SK-N-SH (cell line): ENCODE results near the gene FAM83F. TPM values are rescaled to one million over a fixed set of nuclear protein-coding genes. Genes with fewer than 3 reads are reported as not detected.

ENCODE experiments used
- CTCF ChIA-PET: fragments of 300-600, 350-600 bp; formaldehyde crosslinking; extraction: SDS; loops from one replicate; lab custom pipeline; 2021; lab: Yijun Ruan, JAX
- POLR2A ChIA-PET: fragments of 350-600 bp; sonication (Branson Sonifier 250); formaldehyde crosslinking; extraction: SDS; loops from one replicate; lab custom pipeline; 2020; ENCODE audit warnings: antibody characterized with exemption, inconsistent platforms; lab: Yijun Ruan, JAX
- DNase-seq: peaks from one replicate; pipeline ENCODE4 v3.0.0; 2012
- H2AFZ ChIP-seq: fragments of 200-600 bp; sonication (generic); 2 replicates; pipeline ENCODE4 v1.8.1; 2016; ENCODE audit warnings: antibody characterized with exemption, mild to moderate bottlenecking, low read depth
- H3F3A ChIP-seq: fragments of 200-600 bp; sonication (generic); replicated peaks from 2 replicates; pipeline ENCODE3; 2016; ENCODE audit warnings: antibody characterized with exemption, mild to moderate bottlenecking; ENCODE audit not compliant: insufficient read depth
- H3K27ac ChIP-seq, 2 experiments: fragments of 200-500 bp in 1 of 2; fragments of 200-600 bp in 1 of 2; sonication (Bioruptor generic) in 1 of 2; sonication (generic), shearing (Covaris generic) in 1 of 2; 2 replicates each; pipeline versions ENCODE4 v1.5.1 to v1.6.1; 2014 to 2016; ENCODE audit warnings: low read depth in 2 of 2, inconsistent platforms in 1 of 2, low read length in 1 of 2, mild to moderate bottlenecking in 1 of 2, mixed read lengths in 1 of 2
- H3K27me3 ChIP-seq: fragments of 200-600 bp; sonication (generic), shearing (Covaris generic); 2 replicates; pipeline ENCODE4 v1.6.1; 2016; ENCODE audit warnings: mixed run types; ENCODE audit not compliant: insufficient read depth
- H3K36me3 ChIP-seq, 2 experiments: fragments of 200-500 bp in 1 of 2; fragments of 200-600 bp in 1 of 2; sonication (Bioruptor generic) in 1 of 2; sonication (generic) in 1 of 2; replicated peaks in 1 of 2; 2 replicates each; pipeline versions ENCODE3 to v1.5.1; 2014 to 2016; ENCODE audit warnings: low read length in 1 of 2, mild to moderate bottlenecking in 1 of 2; ENCODE audit not compliant: insufficient read depth in 2 of 2, control insufficient read depth in 1 of 2
- H3K4me1 ChIP-seq, 2 experiments: fragments of 200-500 bp in 1 of 2; fragments of 200-600 bp in 1 of 2; sonication (Bioruptor generic) in 1 of 2; sonication (generic), shearing (Covaris generic) in 1 of 2; 2 replicates each; pipeline versions ENCODE4 v1.5.1 to v1.6.1; 2014 to 2016; ENCODE audit warnings: low read depth in 1 of 2, low read length in 1 of 2, mixed run types in 1 of 2; ENCODE audit not compliant: insufficient read depth in 2 of 2, control insufficient read depth in 1 of 2
- H3K4me2 ChIP-seq: fragments of 200-600 bp; sonication (generic), shearing (Covaris generic); 2 replicates; pipeline ENCODE4 v1.6.1; 2017; ENCODE audit warnings: mixed run types
- H3K4me3 ChIP-seq, 2 experiments: fragments of 200-500 bp in 1 of 2; fragments of 200-600 bp in 1 of 2; sonication (Bioruptor generic) in 1 of 2; sonication (generic), shearing (Covaris generic) in 1 of 2; 2 replicates each; pipeline versions ENCODE4 v1.5.1 to v1.8.1; 2014 to 2016; ENCODE audit warnings: low read depth in 2 of 2, inconsistent platforms in 1 of 2, low read length in 1 of 2, mild to moderate bottlenecking in 1 of 2, mixed read lengths in 1 of 2, moderate library complexity in 1 of 2
- H3K79me2 ChIP-seq: fragments of 200-600 bp; sonication (generic); 2 replicates; pipeline ENCODE4 v1.8.1; 2017; ENCODE audit warnings: mild to moderate bottlenecking; ENCODE audit not compliant: insufficient read depth
- H3K9ac ChIP-seq: fragments of 200-600 bp; sonication (generic); 2 replicates; pipeline ENCODE4 v1.6.1; 2017; ENCODE audit warnings: mixed run types
- H3K9me2 ChIP-seq: fragments of 200-600 bp; sonication (generic); 2 replicates; pipeline ENCODE4 v1.6.1; 2017; ENCODE audit warnings: mixed run types
- H3K9me3 ChIP-seq: fragments of 200-600 bp; sonication (generic); 2 replicates; pipeline ENCODE4 v1.6.1; 2017; ENCODE audit warnings: mixed run types, mild to moderate bottlenecking, moderate library complexity
- H4K20me1 ChIP-seq: fragments of 200-600 bp; sonication (generic); 2 replicates; pipeline ENCODE4 v1.6.1; 2017; ENCODE audit warnings: mild to moderate bottlenecking, mixed run types; ENCODE audit not compliant: insufficient read depth
- CHD2 ChIP-seq: fragments of 150-350 bp; IDR thresholded peaks from 2 replicates; pipeline ENCODE4 v1.6.1; 2018; ENCODE audit warnings: low read length; ENCODE audit not compliant: partially characterized antibody
- FOXM1 ChIP-seq: IDR thresholded peaks from 2 replicates; pipeline ENCODE4 v1.4.0; 2012; ENCODE audit warnings: low read depth, mild to moderate bottlenecking
- GATA2 ChIP-seq: sonication (generic); formaldehyde crosslinking; IDR thresholded peaks from 2 replicates; pipeline ENCODE4 v1.5.0; 2020; ENCODE audit warnings: mild to moderate bottlenecking, missing genetic modification reagents
- JUND ChIP-seq: IDR thresholded peaks from 2 replicates; pipeline ENCODE4 v1.4.0; 2012
- MEF2A ChIP-seq: IDR thresholded peaks from 2 replicates; pipeline ENCODE4 v1.4.0; 2012; ENCODE audit warnings: low read depth, borderline replicate concordance
- NFIC ChIP-seq: IDR thresholded peaks from 2 replicates; pipeline ENCODE4 v1.4.0; 2012; ENCODE audit warnings: borderline replicate concordance
- NRF1 ChIP-seq: IDR thresholded peaks from 2 replicates; pipeline ENCODE4 v1.6.1; 2012; ENCODE audit warnings: low read depth, mild to moderate bottlenecking, low read length
- RXRA ChIP-seq: IDR thresholded peaks from 2 replicates; pipeline ENCODE4 v1.4.0; 2012; ENCODE audit warnings: low read depth, mild to moderate bottlenecking, borderline replicate concordance
- SMC3 ChIP-seq: IDR thresholded peaks from 2 replicates; pipeline ENCODE4 v1.6.1; 2012; ENCODE audit warnings: low read depth, low read length, improper control_type of control experiment
- TAF1 ChIP-seq: IDR thresholded peaks from 2 replicates; pipeline ENCODE4 v1.6.1; 2012; ENCODE audit warnings: low read depth, mild to moderate bottlenecking, low read length, moderate library complexity, borderline replicate concordance
- TCF12 ChIP-seq: IDR thresholded peaks from 2 replicates; pipeline ENCODE4 v1.4.0; 2012
- TEAD4 ChIP-seq: IDR thresholded peaks from 2 replicates; pipeline ENCODE4 v1.4.0; 2012; ENCODE audit warnings: mild to moderate bottlenecking, borderline replicate concordance; ENCODE audit not compliant: insufficient read depth
- YY1 ChIP-seq: IDR thresholded peaks from 2 replicates; pipeline ENCODE4 v1.4.0; 2012; ENCODE audit warnings: low read depth, mild to moderate bottlenecking
- WGBS: methylation state at CpG from one replicate; pipeline ENCODE4 v1.1.6; 2017; ENCODE audit warnings: low lambda C conversion rate; 5-methylcytosine and 5-hydroxymethylcytosine counted together
- polyA plus RNA-seq, 3 experiments: library from polyadenylated mRNA; depleted of rRNA; stranded (reverse); fragments of >200 nt; gene quantifications; 2 replicates each; pipeline ENCODE4 v1.2.3, GENCODE V29; 2012
- TF ChIP-seq, protein P1 (sequence below): IDR thresholded peaks from 2 replicates; pipeline ENCODE4 v1.4.0; 2012; ENCODE audit warnings: low read depth, borderline replicate concordance
- TF ChIP-seq, protein P2 (sequence below): fragments of 150-350 bp; IDR thresholded peaks from 2 replicates; pipeline ENCODE4 v1.6.1; 2016; ENCODE audit warnings: mild to moderate bottlenecking, low read depth, low read length
- TF ChIP-seq, protein P3 (sequence below): IDR thresholded peaks from 2 replicates; pipeline ENCODE4 v1.4.0; 2012; ENCODE audit warnings: low read depth, borderline replicate concordance
- TF ChIP-seq, protein P4 (sequence below): fragments of 150-350 bp; IDR thresholded peaks from 2 replicates; pipeline ENCODE4 v1.6.1; 2017; ENCODE audit warnings: antibody characterized with exemption, low read length, low read depth, borderline replicate concordance

The FAM83F gene
- polyA plus RNA-seq, 1 of the 3 experiments (the other 2 are of a cell fraction) = not detected

DNA sequence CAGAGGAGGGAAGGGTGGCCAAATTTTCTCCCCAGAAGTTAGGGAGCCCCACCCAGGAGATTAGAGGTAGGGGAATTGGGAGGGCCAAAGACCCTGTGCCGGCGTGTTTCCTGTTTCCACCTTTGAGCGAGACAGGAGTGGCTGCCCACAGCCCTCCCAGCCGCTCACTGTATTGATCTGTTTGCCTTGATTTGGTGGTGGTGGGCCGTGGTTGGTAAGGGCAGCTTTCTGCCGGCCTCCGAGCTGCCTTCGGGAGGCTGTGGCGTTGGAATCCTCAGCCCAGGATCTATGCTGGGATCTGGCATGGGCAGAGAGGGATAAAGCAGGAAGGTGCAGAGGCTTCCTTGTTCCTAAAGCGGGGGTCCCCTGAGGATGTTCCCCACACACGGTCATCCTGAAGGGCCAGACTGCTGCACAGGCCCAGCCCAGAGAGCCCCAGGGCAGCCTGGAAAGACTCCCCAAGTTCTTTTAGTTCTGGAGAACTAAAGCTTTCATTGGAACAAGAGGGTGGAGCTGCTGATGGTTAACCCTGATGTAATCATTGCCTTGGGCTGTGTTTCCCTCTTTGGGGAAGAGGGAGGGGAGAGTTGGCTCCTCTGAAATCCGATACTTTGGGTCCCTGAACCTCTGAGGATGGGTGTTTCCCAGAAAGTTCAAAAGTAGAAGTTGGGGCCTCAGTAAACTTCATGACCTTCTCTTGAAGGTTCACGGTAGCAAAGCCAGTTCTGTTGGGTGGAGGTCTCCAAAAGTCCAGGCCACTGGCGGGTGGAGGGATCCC is 7.2 kb downstream of the FAM83F start:
- H2AFZ ChIP-seq = no peak overlapping the region
- no peaks in the 10 kb centered on the region for H4K20me1 ChIP-seq
- no peaks in the 10 kb centered on the region for H3K36me3 ChIP-seq
- no peak overlapping the region for H3K4me2 ChIP-seq
- H3K4me3 ChIP-seq = no peak overlapping the region
- H3F3A ChIP-seq = no peaks in the 10 kb centered on the region
- H3K9me3 ChIP-seq = no peaks in the 10 kb centered on the region
- no peaks in the 10 kb centered on the region for H3K79me2 ChIP-seq
- no peaks in the 10 kb centered on the region for H3K27me3 ChIP-seq
- CTCF ChIA-PET = interaction anchor here (1.7 kb wide), 1 partner anchor 23 kb away, joined by 6 read pairs; no protein-coding TSS in a partner anchor
- H3K27ac ChIP-seq = no peak overlapping the region
- POLR2A ChIA-PET = no interaction called here
- 72% methylated on average over 5 of the region's 14 CpGs for WGBS
- TF ChIP-seq JUND (no peak), TAF1 (no peak), TEAD4 (no peak), FOXM1 (no peak), NRF1 (no peak), YY1 (no peak), MEF2A (no peak), SMC3 (no peak)
- TF ChIP-seq, protein P1, sequence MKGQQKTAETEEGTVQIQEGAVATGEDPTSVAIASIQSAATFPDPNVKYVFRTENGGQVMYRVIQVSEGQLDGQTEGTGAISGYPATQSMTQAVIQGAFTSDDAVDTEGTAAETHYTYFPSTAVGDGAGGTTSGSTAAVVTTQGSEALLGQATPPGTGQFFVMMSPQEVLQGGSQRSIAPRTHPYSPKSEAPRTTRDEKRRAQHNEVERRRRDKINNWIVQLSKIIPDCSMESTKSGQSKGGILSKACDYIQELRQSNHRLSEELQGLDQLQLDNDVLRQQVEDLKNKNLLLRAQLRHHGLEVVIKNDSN = no peak
- TF ChIP-seq, protein P2, sequence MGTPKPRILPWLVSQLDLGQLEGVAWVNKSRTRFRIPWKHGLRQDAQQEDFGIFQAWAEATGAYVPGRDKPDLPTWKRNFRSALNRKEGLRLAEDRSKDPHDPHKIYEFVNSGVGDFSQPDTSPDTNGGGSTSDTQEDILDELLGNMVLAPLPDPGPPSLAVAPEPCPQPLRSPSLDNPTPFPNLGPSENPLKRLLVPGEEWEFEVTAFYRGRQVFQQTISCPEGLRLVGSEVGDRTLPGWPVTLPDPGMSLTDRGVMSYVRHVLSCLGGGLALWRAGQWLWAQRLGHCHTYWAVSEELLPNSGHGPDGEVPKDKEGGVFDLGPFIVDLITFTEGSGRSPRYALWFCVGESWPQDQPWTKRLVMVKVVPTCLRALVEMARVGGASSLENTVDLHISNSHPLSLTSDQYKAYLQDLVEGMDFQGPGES = no peak
- TF ChIP-seq, protein P3, sequence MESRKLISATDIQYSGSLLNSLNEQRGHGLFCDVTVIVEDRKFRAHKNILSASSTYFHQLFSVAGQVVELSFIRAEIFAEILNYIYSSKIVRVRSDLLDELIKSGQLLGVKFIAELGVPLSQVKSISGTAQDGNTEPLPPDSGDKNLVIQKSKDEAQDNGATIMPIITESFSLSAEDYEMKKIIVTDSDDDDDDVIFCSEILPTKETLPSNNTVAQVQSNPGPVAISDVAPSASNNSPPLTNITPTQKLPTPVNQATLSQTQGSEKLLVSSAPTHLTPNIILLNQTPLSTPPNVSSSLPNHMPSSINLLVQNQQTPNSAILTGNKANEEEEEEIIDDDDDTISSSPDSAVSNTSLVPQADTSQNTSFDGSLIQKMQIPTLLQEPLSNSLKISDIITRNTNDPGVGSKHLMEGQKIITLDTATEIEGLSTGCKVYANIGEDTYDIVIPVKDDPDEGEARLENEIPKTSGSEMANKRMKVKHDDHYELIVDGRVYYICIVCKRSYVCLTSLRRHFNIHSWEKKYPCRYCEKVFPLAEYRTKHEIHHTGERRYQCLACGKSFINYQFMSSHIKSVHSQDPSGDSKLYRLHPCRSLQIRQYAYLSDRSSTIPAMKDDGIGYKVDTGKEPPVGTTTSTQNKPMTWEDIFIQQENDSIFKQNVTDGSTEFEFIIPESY = no peak
- TF ChIP-seq, all 33 proteins: peak for 0
- DNase-seq = no peak
- no peaks in the 10 kb centered on the region for H3K9me2 ChIP-seq
- no peak overlapping the region for H3K9ac ChIP-seq
- H3K4me1 ChIP-seq = peaks cover 0 to 26% of the 10 kb centered on the region in 2 experiments; a peak in 1 of 4 replicates

DNA sequence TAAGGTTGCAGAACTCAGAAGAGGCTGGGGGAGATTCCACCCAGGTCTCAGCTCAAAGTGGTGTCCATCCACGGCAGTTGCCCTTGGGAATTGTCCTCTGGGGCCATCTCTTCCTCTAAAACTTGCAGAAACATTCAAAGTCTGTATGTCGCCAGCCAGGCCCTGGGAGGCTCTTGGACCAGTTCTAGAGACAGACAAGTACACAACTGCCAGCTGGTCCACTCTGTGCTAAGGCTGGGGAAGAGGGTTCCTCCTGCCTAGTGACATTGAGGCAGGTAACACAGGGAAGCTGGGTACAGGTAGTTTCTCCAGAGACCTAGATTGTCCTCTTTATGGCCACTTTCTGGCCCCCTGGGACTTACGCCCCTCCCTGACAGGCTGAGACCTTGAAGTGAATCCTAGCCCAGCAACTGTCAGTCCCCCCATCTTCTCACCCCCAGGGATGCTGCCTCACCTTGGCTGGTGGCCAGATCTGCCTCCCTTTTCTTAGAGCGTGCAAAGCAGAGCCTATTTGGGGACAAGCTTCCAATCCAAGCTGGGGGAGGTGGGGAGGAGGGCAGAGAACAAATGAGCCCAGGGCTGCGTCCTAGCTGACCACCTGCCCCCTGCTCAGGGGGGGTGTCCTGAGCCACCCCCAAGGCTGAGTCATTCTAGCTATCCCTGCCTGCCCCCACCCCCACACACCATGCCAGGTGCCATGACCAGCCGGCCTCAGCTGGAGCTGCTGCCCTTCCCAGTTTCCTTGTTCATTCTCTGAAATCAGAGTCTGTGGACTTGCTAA is 8.4 kb downstream of the FAM83F start:
- Histone ChIP-seq H3K27me3 (no peaks in the 10 kb centered on the region), H3F3A (no peaks in the 10 kb centered on the region), H3K4me2 (no peak overlapping the region), H3K4me3 (no peak overlapping the region), H3K36me3 (no peaks in the 10 kb centered on the region), H3K27ac (no peak overlapping the region), H3K9me3 (no peaks in the 10 kb centered on the region), H3K4me1 (peaks cover 0 to 20% of the 10 kb centered on the region in 2 experiments; a peak in 1 of 4 replicates), H3K9ac (no peak overlapping the region), H3K9me2 (no peaks in the 10 kb centered on the region), H3K79me2 (no peaks in the 10 kb centered on the region), H2AFZ (no peak overlapping the region), H4K20me1 (no peaks in the 10 kb centered on the region)
- ChIA-PET CTCF (no interaction called here), POLR2A (no interaction called here)
- TF ChIP-seq TCF12 (no peak), CHD2 (no peak), YY1 (no peak), RXRA (no peak), GATA2 (CRISPR knock-in tag) (no peak), NFIC (no peak)
- TF ChIP-seq, protein P4, sequence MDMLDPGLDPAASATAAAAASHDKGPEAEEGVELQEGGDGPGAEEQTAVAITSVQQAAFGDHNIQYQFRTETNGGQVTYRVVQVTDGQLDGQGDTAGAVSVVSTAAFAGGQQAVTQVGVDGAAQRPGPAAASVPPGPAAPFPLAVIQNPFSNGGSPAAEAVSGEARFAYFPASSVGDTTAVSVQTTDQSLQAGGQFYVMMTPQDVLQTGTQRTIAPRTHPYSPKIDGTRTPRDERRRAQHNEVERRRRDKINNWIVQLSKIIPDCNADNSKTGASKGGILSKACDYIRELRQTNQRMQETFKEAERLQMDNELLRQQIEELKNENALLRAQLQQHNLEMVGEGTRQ = no peak
- WGBS = 100% methylated on average over 1 of the region's 6 CpGs
- DNase-seq = no peak
